ENCODE data around the gene ALKBH8. TPM values are rescaled to one million over a fixed set of nuclear protein-coding genes. Genes with fewer than 3 reads are reported as not detected.
"Not testable (repeated sequence)": the region's sequence is repeated elsewhere in the genome, so short reads cannot be mapped to it uniquely, and the experiment has no call there.

ALKBH8 gene
- total and polyA plus RNA-seq, 4 donors, result 2.5 to 4.7 (median 3.0) TPM

DNA sequence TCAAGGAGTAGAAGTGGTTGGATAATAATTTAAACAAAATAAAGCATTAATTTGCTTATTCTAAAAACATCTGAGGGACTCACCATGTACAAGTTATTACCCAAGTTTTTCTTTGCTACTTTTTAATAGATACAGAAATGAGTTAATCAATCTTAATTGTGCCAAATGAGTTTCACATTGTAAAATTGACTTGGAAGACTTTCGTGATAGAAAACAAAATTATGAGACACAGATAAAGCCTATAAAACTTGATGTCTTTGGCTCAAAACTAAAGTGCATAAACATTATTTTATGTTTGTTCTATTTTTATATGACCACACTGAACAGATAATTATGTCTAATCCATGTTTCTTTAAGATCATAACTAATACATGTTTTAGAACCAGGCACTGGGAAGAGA, 97.8 kb downstream of the ALKBH8 start:
- Histone ChIP-seq H3K27me3 (ENCODE audit: control insufficient read depth in 4 of 4, insufficient read depth in 4 of 4, low read length in 3 of 4) (peaks cover 0 to 3% (median 0%) of the 10 kb centered on the region in 4 donors), H3K9ac (ENCODE audit: low read depth in 1 of 2, low read length in 2 of 2) (no peak overlapping the region), H3K4me1 (ENCODE audit: control insufficient read depth in 4 of 4, insufficient read depth in 4 of 4, low read length in 3 of 4) (no peaks in the 10 kb centered on the region), H3K27ac (ENCODE audit: low read depth in 1 of 2, low read length in 2 of 2) (no peak overlapping the region), H3K4me3 (ENCODE audit: low read depth in 1 of 3, low read length in 3 of 3) (no peak overlapping the region), H3K36me3 (ENCODE audit: control insufficient read depth in 4 of 4, insufficient read depth in 3 of 4, low read depth in 1 of 4, low read length in 3 of 4) (no peaks in the 10 kb centered on the region), H3K9me3 (ENCODE audit: control insufficient read depth in 4 of 4, low read length in 3 of 4) (no peaks in the 10 kb centered on the region)
- TF ChIP-seq, protein P1, sequence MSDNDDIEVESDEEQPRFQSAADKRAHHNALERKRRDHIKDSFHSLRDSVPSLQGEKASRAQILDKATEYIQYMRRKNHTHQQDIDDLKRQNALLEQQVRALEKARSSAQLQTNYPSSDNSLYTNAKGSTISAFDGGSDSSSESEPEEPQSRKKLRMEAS (IDR thresholded peaks at IDR 0.05), result no peak
- TF ChIP-seq REST (IDR thresholded peaks at IDR 0.05), result no peak
- TF ChIP-seq NR2F2 (IDR thresholded peaks at IDR 0.05), result no peak
- no peak for TF ChIP-seq GABPA (IDR thresholded peaks at IDR 0.05 in 1 of 2, conservative IDR thresholded peaks at IDR 0.05 in 1 of 2)
- TF ChIP-seq, protein P2, sequence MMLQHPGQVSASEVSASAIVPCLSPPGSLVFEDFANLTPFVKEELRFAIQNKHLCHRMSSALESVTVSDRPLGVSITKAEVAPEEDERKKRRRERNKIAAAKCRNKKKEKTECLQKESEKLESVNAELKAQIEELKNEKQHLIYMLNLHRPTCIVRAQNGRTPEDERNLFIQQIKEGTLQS (IDR thresholded peaks at IDR 0.05), result no peak
- DNase-seq (ENCODE audit: low spot score), result no peak
- WGBS, result 63% methylated on average over 1 of the region's 1 CpG

GRCh38 chr11:107466275-107466866, 99.2 kb downstream of the ALKBH8 start:
- H3K9ac ChIP-seq (ENCODE audit: low read depth in 1 of 2, low read length in 2 of 2); H3K4me1 ChIP-seq (ENCODE audit: control insufficient read depth in 4 of 4, insufficient read depth in 4 of 4, low read length in 3 of 4); H3K36me3 ChIP-seq (ENCODE audit: control insufficient read depth in 4 of 4, insufficient read depth in 3 of 4, low read depth in 1 of 4, low read length in 3 of 4); H3K27ac ChIP-seq (ENCODE audit: low read depth in 1 of 2, low read length in 2 of 2); DNase-seq (ENCODE audit: low spot score); H3K4me3 ChIP-seq (ENCODE audit: low read depth in 1 of 3, low read length in 3 of 3); H3K27me3 ChIP-seq (ENCODE audit: control insufficient read depth in 4 of 4, insufficient read depth in 4 of 4, low read length in 3 of 4); H3K9me3 ChIP-seq (ENCODE audit: control insufficient read depth in 4 of 4, low read length in 3 of 4): not testable (repeated sequence)
- WGBS, result 75% methylated on average over 10 of the region's 10 CpGs

DNA sequence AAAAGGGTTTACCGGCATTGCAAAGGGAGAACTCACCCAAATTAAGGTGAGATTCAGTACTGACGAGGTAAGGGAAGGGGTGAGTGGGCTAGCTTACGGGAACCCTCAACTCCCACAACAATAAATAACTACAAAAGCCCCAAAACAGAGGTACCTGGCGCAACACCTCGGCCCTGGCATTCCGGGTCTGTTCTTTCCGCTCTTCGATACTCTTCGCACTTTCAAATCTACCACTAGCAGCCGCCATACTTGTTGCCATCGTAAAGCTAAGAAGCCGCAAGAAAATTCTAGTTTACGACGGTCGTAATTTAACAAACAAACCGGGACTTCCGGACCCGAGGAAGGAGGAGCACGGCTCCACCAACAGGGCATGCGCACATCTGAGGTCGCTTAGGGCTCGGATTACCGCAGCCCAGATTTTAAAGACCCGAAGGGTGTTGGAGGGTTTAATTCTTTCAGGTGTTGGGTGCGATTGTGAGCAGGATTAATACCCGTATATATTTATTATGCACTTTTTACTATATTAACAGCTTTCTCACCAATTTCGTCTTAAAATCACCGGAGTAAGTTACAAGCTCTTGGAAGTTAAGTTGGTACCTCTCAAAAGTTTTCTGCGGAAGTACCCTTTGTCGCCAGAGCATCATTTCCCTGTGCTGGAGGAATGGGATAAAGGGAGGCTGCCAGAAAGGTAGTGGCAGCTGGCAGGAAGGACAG, 107.8 kb downstream of the ALKBH8 start, which contains the start of gene CWF19L2:
Gene CWF19L2, minus strand, starts transcription at position 268 of the 714 bp plus-strand sequence. Its CDS starts 9 bp downstream, at position 259.
- Histone ChIP-seq H3K9me3 (ENCODE audit: control insufficient read depth in 4 of 4, low read length in 3 of 4) (no peaks in the 10 kb centered on the region), H3K27me3 (ENCODE audit: control insufficient read depth in 4 of 4, insufficient read depth in 4 of 4, low read length in 3 of 4) (no peaks in the 10 kb centered on the region), H3K4me1 (ENCODE audit: control insufficient read depth in 4 of 4, insufficient read depth in 4 of 4, low read length in 3 of 4) (peaks cover 0 to 15% (median 11%) of the 10 kb centered on the region in 4 donors), H3K9ac (ENCODE audit: low read depth in 1 of 2, low read length in 2 of 2) (peak within 1 kb of the TSS; percentile 96 to 99), H3K36me3 (ENCODE audit: control insufficient read depth in 4 of 4, insufficient read depth in 3 of 4, low read depth in 1 of 4, low read length in 3 of 4) (peaks cover 3 to 15% (median 12%) of the 10 kb centered on the region in 4 donors), H3K4me3 (ENCODE audit: low read depth in 1 of 3, low read length in 3 of 3) (peak within 1 kb of the TSS; percentile 81 to 100 (median 95)), H3K27ac (ENCODE audit: low read depth in 1 of 2, low read length in 2 of 2) (peak within 1 kb of the TSS; percentile 55 to 78)
- peak; percentile 77 for DNase-seq (ENCODE audit: low spot score)
- under 1% methylated on average over 30 of the region's 30 CpGs for WGBS
- TF ChIP-seq REST (IDR thresholded peaks at IDR 0.05) (no peak), SP1 (IDR thresholded peaks at IDR 0.05) (peak; percentile 35), HNF4G (IDR thresholded peaks at IDR 0.05) (no peak), FOXA1 (IDR thresholded peaks at IDR 0.05) (peak; percentile 42), GABPA (IDR thresholded peaks at IDR 0.05 in 1 of 2, conservative IDR thresholded peaks at IDR 0.05 in 1 of 2) (peak; percentile 55 to 91), TAF1 (conservative IDR thresholded peaks at IDR 0.05) (peak; percentile 91), YY1 (IDR thresholded peaks at IDR 0.05) (peak; percentile 99), HNF4A (conservative IDR thresholded peaks at IDR 0.05) (peak; percentile 61 to 65), JUND (IDR thresholded peaks at IDR 0.05) (peak in 1 of 2 donors; percentile 25), RXRA (IDR thresholded peaks at IDR 0.05) (peak in 1 of 2 donors; percentile 43)
- TF ChIP-seq, protein P2 (IDR thresholded peaks at IDR 0.05), result no peak
- TF ChIP-seq, protein P3, sequence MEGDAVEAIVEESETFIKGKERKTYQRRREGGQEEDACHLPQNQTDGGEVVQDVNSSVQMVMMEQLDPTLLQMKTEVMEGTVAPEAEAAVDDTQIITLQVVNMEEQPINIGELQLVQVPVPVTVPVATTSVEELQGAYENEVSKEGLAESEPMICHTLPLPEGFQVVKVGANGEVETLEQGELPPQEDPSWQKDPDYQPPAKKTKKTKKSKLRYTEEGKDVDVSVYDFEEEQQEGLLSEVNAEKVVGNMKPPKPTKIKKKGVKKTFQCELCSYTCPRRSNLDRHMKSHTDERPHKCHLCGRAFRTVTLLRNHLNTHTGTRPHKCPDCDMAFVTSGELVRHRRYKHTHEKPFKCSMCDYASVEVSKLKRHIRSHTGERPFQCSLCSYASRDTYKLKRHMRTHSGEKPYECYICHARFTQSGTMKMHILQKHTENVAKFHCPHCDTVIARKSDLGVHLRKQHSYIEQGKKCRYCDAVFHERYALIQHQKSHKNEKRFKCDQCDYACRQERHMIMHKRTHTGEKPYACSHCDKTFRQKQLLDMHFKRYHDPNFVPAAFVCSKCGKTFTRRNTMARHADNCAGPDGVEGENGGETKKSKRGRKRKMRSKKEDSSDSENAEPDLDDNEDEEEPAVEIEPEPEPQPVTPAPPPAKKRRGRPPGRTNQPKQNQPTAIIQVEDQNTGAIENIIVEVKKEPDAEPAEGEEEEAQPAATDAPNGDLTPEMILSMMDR (IDR thresholded peaks at IDR 0.05; ENCODE audit: low read depth, low read length, missing input control), result peak; percentile 11
- TF ChIP-seq, protein P1 (IDR thresholded peaks at IDR 0.05), result peak; percentile 73
